ENCODE results near the gene CDC73.

CDC73 gene

DNA sequence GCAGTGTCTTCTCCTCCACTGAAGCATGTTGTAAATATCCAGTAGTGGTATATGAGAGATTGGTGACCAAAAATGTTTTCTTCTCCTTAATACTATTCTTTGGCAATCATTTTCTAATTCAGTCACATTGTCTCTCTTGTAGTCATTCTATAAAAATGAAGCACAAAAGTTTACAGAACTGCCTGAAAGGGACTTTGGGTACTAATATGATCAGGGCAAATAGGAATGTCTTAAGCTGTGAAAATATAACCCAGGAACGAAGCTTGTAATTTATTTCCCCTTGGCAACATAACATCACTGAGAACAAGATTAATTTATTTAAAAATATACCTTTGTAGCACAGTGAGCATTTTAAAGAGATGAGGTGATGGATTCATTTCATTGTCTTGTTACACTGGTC is 59.7 kb downstream of the CDC73 start:
- Histone ChIP-seq H3K36me3 (ENCODE audit: control insufficient read depth, insufficient read depth, low read length) (no peaks in the 10 kb centered on the region), H3K27me3 (ENCODE audit: control insufficient read depth, insufficient read depth, low read length) (no peaks in the 10 kb centered on the region), H3K79me2 (no peaks in the 10 kb centered on the region), H3K9ac (no peak overlapping the region), H3K4me2 (ENCODE audit: low read length) (no peak overlapping the region), H3K4me1 (no peaks in the 10 kb centered on the region), H3K27ac (no peak overlapping the region), H3K9me3 (ENCODE audit: control insufficient read depth, low read length) (no peaks in the 10 kb centered on the region), H3K4me3 (ENCODE audit: low read depth, low read length) (no peak overlapping the region), H2AFZ (no peak overlapping the region)
- TF ChIP-seq, protein P1, sequence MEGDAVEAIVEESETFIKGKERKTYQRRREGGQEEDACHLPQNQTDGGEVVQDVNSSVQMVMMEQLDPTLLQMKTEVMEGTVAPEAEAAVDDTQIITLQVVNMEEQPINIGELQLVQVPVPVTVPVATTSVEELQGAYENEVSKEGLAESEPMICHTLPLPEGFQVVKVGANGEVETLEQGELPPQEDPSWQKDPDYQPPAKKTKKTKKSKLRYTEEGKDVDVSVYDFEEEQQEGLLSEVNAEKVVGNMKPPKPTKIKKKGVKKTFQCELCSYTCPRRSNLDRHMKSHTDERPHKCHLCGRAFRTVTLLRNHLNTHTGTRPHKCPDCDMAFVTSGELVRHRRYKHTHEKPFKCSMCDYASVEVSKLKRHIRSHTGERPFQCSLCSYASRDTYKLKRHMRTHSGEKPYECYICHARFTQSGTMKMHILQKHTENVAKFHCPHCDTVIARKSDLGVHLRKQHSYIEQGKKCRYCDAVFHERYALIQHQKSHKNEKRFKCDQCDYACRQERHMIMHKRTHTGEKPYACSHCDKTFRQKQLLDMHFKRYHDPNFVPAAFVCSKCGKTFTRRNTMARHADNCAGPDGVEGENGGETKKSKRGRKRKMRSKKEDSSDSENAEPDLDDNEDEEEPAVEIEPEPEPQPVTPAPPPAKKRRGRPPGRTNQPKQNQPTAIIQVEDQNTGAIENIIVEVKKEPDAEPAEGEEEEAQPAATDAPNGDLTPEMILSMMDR (IDR thresholded peaks at IDR 0.05) = no peak

DNA sequence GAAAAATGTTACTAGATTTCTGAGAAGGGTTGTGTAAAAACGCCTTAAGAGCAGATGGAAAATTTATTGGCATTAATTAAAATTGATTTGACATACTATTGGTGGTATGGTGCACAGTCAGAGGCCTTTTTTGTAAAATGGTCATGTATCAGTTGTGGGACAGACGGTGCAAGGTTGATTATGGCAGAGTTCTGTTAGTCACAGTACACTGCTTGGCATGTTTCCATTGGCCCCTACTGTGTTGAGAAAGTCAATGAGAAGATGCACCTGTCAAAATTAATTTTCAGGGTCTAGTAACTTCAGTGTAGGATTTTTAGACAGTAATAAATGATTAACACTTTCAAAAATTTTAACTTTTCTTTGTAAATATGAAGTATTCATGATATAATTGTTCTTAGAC is 60.2 kb downstream of the CDC73 start:
- Histone ChIP-seq H3K79me2 (no peaks in the 10 kb centered on the region), H3K27me3 (ENCODE audit: control insufficient read depth, insufficient read depth, low read length) (no peaks in the 10 kb centered on the region), H3K9ac (no peak overlapping the region), H3K9me3 (ENCODE audit: control insufficient read depth, low read length) (no peaks in the 10 kb centered on the region), H3K4me2 (ENCODE audit: low read length) (no peak overlapping the region), H3K27ac (no peak overlapping the region), H3K4me1 (no peaks in the 10 kb centered on the region), H3K36me3 (ENCODE audit: control insufficient read depth, insufficient read depth, low read length) (no peaks in the 10 kb centered on the region), H2AFZ (no peak overlapping the region), H3K4me3 (ENCODE audit: low read depth, low read length) (no peak overlapping the region)
- TF ChIP-seq, protein P1 (IDR thresholded peaks at IDR 0.05) = no peak

DNA sequence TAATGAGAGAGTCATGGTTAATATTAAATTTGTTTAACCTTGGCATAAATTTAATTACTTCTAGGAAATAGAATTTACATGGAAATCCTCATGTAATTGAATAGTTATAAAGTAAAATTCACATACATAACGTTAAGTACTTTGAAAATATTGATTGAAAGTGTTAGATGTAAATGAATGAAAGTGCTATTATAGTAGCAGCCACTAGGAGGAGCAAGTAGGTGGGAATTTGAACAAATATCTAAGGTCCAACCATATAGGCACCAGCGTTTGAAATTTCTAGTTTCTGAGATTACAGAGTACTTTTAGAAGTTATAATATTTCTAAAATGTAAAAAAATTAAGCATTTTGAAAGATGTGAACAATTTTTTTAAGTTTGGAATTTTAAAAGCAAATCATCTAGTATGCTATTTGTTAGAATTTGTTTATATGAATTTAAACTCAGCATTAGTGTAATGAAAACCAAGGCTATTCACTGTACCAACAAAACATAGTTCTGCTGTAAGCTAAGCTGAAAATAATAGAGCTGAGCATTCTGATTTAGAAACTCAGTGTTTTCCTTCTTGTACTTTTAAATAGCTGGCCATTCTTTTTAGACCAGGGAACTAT is 61.3 kb downstream of the CDC73 start:
- no peak overlapping the region for H3K4me3 ChIP-seq (ENCODE audit: low read depth, low read length)
- H3K4me1 ChIP-seq = no peaks in the 10 kb centered on the region
- H3K79me2 ChIP-seq = no peaks in the 10 kb centered on the region
- H3K9ac ChIP-seq = no peak overlapping the region
- no peak overlapping the region for H3K27ac ChIP-seq
- no peaks in the 10 kb centered on the region for H3K36me3 ChIP-seq (ENCODE audit: control insufficient read depth, insufficient read depth, low read length)
- H3K27me3 ChIP-seq (ENCODE audit: control insufficient read depth, insufficient read depth, low read length) = no peaks in the 10 kb centered on the region
- no peak overlapping the region for H3K4me2 ChIP-seq (ENCODE audit: low read length)
- TF ChIP-seq, protein P1 (IDR thresholded peaks at IDR 0.05) = peak; percentile 65
- no peak overlapping the region for H2AFZ ChIP-seq
- H3K9me3 ChIP-seq (ENCODE audit: control insufficient read depth, low read length) = no peaks in the 10 kb centered on the region

DNA sequence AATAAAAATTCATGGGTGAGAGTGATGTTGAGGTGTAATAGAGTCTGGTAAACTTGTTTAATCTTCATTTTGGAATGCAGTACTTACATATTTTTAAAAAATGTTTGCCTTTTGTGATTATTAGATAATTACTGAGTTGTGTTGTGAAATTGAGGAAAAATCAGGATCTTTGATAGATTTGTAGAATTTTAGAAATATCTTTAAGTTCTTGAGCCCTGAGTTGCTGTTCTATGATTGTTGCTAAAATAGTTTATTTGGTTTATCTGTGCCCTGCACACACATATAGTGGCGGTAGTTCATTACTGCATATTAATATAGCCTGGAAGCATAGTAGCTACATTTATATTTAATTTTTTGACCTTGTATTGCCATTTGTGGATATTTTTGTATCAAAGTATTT is 62.9 kb downstream of the CDC73 start:
- H3K27ac ChIP-seq = no peak overlapping the region

More for the DNA sequence above, 62.9 kb downstream of the CDC73 start:
- no peaks in the 10 kb centered on the region for H3K27me3 ChIP-seq (ENCODE audit: control insufficient read depth, insufficient read depth, low read length)
- H3K9me3 ChIP-seq (ENCODE audit: control insufficient read depth, low read length) = no peaks in the 10 kb centered on the region
- no peak overlapping the region for H3K9ac ChIP-seq
- TF ChIP-seq, protein P1 (IDR thresholded peaks at IDR 0.05) = no peak
- no peak overlapping the region for H3K4me3 ChIP-seq (ENCODE audit: low read depth, low read length)
- no peak overlapping the region for H3K4me2 ChIP-seq (ENCODE audit: low read length)
- no peak overlapping the region for H2AFZ ChIP-seq
- H3K4me1 ChIP-seq = no peaks in the 10 kb centered on the region
- H3K36me3 ChIP-seq (ENCODE audit: control insufficient read depth, insufficient read depth, low read length) = no peaks in the 10 kb centered on the region
- peaks cover 3% of the 10 kb centered on the region for H3K79me2 ChIP-seq
